Left renal pelvis (tissue), 4 donors: Measurements from ENCODE around the gene STK39. TPM values are rescaled to one million over a fixed set of nuclear protein-coding genes. Genes with fewer than 3 reads are reported as not detected.

Source experiments
- DNase-seq, 4 donors: peaks; one replicate each; pipeline ENCODE4 v3.0.0-alpha.2; 2013; ENCODE audit warnings: low read depth in 4 of 4, low spot score in 3 of 4
- polyA plus RNA-seq, 4 donors: library from polyadenylated mRNA; unstranded; fragments of 120-200 nt; gene quantifications; one replicate each; pipeline ENCODE4 v1.2.1, GENCODE V29; 2013; ENCODE audit not compliant: insufficient read length in 4 of 4

The STK39 gene
- polyA plus RNA-seq, 4 donors = 30.1 to 40.2 (median 32.5) TPM

GRCh38 chr2:168165985-168166901 lies 81.2 kb downstream of the STK39 start:
- no peak for DNase-seq

GRCh38 chr2:168165397-168165796 lies 82.0 kb downstream of the STK39 start:
- DNase-seq = no peak

DNA sequence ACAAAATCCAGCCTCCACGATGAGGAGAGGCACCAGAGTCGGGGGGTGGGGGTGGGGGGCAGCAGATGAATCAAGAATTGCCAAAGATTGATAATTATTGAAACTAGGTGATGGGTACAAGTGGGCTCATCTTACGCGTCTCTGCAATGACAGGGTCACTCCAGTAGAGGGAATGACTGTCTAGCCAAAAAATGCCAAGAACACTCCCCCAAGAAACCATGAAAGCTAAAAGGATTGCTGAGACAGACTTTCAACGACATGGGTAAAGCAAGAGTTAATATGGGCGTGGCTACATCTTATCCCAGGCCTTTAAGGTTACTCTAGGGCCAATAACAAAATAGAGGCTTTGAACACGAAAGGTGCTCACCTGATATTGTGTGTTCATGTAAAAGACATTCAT lies 86.5 kb downstream of the STK39 start:
- DNase-seq = no peak

GRCh38 chr2:168159754-168160585 lies 87.4 kb downstream of the STK39 start:
- no peak for DNase-seq

DNA sequence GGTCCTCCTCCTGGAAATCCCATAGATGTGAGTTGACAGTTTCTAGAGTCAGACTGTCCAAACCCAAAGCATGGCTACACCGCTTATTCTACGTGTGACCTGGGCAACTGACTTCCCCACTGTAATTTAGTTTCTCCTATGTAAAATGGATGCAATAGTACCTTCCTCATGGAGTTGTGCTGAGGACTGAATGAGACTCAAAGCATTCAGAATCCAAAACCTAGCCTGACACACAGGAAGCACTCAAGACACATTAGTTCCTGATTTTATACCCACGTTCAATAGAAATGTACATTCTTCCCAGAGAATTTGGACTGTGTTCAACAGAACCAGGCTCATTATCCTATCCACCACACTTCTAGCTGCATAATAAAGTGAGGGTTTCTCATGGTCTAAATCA lies 88.8 kb downstream of the STK39 start:
- no peak for DNase-seq

DNA sequence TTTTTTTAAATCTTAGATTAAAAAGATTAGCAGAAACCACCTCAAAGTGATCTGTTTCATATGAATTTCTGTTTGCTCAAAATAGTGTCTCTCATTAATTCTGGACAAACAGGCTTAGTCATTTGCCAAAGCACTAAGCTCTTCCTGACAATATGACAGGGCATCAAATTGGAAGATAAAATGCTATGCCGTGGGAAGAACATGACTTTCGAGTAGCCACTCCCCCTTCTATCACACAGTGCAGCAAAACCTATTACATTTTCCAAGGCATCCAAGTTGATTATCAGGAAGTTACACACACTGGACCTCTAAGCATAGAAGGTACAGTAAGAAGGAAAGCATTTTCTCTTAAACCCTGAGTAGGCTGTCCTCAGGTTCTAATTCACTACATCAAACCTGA lies 89.5 kb downstream of the STK39 start:
- DNase-seq = no peak

DNA sequence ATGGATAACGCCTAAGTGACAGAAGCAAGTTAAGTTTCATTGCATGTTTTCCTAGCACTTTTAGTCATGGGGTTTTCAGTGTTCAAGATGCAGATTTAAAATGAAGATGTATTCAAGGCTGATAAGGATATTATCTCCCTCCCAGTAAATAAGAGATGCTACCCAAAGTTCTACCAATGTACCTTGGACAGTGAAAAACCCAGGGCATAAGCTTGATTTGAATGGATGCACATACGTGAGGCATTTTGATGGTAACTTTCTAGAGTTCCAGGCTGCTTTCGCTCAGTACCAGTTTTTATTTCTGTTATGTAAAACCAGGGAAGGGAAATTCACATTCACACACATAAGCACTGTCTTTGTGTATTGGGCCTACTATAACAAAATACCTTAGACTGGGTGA lies 90.3 kb downstream of the STK39 start:
- no peak for DNase-seq

GRCh38 chr2:168156661-168157060 lies 90.7 kb downstream of the STK39 start:
- DNase-seq = no peak

- DNase-seq = no peak
Measured at GRCh38 chr2:168155680-168156079, 91.7 kb downstream of the STK39 start.

DNA sequence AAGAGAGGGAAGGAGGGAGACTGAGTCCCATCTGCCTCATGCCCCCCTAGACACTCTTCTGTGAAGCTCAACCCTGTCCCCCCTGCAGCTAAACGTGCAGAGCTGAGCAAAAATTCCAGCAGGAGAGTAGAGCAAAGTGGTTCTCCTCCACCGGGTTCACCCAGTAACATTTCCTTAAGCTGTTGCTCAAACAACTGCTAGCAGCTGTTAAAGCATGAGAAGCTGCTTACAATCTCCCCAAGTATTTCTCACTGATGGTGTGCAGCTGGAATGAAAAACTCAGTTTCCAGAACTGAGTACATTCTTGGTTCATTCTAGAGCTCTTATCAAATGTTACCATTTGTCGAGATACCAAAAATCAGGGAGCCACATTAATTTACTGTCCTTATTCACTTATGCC lies 92.3 kb downstream of the STK39 start:
- DNase-seq = peak in 1 of 4 donors; percentile 59

DNA sequence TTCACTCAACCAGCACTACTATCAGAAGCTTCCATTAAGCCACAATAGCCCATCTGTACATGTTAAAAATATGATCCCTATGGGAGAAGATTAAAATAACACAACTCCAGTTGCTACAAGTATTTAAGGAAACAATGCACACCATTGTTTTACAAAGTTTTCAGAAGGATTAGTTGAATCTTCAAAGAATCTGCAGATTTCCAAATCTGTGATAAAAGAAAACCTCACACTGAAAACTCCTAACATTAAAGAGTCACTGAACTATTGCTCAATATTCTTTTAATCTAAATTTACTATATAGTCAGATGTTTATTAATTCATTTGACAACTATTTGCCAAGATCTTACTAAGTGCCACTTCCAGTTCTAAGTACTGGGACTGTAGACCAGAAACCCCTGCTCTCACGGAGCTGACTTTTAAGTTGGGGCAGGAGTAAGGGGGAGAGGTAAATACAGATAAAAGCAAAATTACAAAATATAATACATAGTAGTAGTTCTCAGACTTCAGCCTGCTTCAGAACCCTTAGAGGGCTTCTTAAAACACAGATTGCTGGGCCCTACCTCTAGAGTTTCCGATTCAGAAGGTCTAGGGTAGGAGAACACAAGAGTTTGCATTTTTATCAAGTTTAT lies 94.4 kb downstream of the STK39 start:
- DNase-seq = no peak

- DNase-seq = no peak
Measured at GRCh38 chr2:168149986-168150385, 97.4 kb downstream of the STK39 start.

DNA sequence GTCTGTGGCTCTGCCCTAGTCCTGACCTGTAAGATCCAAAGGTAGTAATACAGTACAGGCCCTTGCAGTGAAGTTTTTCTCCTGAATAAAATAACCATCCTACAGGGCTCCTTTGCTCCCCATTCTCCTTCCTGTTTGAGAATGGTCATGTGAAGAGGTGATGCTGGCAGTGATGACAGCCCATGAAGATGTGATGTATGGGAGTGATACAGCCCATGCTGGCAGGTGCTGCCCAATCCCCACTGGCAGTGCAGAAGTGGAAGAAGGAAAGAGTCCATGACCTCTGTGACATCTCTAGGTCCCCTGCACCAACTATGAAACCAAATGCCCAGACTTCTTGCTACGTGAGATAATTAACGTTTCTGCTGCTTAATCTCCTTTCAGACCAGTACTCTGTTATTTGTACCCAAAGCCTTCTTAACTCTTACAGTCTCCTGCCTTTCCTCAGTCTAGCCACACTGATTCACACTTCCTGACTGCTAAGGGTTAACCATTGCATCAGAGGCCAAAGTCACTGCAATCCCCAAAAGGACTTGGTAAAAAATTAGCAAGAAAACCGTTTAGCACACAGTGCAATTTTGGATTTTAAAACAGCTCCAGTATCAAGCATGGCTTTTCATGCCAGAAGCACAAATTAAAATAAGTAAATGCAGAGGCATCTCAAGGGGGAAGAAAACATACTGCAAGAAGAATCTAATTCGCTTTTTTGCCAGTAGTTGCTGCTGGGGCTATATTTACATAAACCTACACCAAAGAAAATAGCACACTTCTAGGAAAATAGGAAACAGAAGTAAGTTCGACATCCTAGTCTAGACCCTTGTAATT lies 98.0 kb downstream of the STK39 start:
- DNase-seq = no peak

DNA sequence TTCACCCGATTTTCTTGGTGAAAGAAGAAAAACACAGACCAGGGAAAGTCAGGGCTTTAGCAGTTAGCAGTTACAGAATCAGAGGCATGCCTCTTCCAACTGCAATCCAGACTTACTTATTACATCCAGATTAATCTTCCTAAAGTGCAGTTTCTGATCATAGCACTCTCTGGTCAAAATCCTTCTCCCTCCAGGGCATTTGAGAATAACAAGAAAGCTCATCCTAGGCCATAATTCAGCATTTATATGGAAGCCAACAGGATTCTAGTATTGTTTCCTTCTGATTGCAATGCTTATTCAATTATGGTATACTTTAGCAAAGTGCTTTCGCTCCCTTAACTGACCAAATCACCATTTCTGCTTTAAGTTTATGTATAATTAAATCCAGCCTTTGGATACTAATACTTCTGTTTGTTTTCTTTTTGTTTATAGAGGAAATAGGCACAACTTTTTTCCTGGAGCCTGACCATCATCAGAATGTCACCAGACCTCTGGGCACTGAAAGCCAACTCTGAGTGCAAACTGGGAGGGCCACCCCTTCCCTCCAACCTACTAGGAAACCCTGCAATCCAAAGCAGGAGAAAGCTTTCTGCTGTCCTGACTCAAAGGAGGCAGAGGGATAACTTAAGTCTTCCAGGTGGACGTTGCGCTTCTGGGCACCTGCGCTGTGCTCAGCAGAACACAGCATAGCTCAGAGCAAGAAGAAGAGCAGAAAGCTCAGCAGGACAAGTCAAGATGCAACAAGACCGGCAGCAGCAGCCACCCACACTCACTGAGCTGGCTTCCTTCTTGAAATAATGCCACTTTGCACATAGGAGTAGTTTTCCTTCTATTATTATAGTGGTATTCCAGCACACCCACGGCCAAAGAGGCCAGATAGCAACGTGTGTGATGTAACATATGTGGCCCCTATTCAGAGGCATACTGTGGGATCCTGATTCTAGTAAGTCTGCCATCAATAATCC lies 99.3 kb downstream of the STK39 start:
- no peak for DNase-seq

DNA sequence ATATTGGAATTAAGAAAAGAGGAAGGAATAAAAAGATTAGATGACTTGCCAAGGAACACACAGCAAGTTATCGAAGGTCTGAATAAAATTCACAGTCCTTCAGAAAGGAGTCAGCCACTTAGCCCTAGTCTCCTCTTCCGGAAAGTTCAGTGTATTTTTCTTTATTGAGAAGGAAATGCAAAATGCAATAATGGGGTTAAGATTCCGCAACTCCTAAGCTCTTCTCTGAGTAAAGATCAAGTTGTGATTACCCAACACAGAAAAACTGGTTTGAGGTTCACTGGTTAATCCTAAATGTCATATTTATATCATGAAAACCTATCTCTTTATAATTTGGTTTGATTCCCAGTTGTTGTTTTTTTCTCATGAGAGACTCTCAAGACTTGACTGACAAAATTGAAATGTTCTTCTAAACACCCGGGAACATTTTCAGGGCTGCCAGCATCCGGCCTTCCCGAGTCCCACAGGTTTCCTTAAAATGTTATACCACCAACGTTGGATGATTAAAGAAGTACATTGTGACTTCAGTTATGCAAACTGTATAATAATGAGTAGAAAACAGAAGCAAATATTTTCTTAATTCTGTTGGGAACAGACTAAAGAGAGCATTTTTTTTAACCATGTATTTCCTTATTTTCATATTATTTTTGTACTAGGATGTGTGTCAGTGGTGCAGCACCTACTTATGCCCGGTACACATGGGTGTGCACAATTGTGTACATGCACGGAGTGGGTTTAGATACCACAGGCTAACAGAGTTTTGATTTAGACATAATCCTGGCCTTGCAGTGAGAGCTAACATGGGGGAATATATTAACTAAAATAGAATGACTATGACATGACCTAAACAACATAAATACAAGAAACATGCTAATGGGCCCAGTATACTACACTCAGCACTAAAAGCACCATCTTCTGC lies 100.2 kb downstream of the STK39 start:
- no peak for DNase-seq

- DNase-seq = no peak
Measured at GRCh38 chr2:168145426-168146310, 101.7 kb downstream of the STK39 start.

DNA sequence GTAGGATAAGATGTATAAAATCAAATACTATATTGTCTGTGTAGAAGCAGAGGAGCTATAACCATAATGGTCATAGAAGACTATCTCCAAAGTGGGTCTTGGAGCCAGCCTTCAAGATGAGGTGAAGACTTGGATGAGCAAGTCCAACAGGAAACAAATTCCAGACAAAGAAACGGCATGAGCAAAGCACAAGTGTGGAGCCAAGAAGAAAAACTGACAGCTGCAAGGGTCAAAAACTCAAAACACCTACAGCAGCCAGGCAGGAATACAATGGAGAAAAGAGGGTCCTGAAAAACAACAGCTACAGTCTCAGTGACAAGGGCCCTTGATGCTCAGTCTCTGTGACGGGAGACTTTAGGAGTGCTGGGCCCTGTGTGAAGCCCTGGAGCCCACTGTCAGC lies 102.4 kb downstream of the STK39 start:
- DNase-seq = no peak
